Adrenal gland (tissue), 5 donors: ENCODE measurements around the gene CCDC33.

ENCODE experiments used
- CTCF ChIP-seq, 6 experiments: fragments of 450-650 bp in 4 of 6; fragments of 200-600 bp in 2 of 6; sonication (generic) in 1 of 6; IDR thresholded peaks; 1 replicate in 5 of 6; 2 replicates in 1 of 6; pipeline versions ENCODE4 v1.5.1 to v1.8.0; 2016 to 2021; ENCODE audit warnings: antibody characterized with exemption in 6 of 6, mild to moderate bottlenecking in 2 of 6, moderate library complexity in 1 of 6
- POLR2A ChIP-seq, 2 donors: fragments of 450-650 bp; IDR thresholded peaks; one replicate each; pipeline ENCODE4 v1.6.1; 2017; ENCODE audit warnings: antibody characterized with exemption in 2 of 2, mild to moderate bottlenecking in 2 of 2, moderate library complexity in 1 of 2
- donor health status: DM: no; HTN: no; CAD: no.

DNA sequence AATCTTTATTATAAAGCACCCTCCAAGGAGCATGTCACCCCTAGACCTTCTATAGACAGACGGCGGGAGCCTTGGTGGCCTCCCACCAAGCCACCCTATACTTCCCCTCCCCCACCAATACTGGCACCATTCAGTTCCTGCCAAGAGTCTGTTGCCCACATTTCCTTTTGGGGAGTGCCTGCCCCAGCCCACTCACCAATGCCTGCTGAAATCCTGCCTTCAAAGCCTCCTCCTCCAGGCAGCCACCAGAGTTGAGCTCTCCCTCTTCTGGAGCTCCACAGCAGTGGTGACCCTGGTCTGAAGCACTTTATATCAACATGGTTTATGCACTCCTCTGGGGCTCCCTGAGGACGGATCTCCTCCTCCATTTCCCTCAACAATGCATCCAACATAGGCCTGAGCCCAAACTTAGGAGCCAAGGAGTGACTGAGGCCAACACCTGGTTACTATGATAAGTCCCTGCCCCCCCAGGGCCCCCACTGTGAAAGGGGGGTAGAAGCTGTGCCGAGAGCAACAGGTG lies 8.8 kb downstream of the CCDC33 start:
- TF ChIP-seq CTCF (IDR thresholded peaks at IDR 0.05) = no peak
- no peak for TF ChIP-seq POLR2A (IDR thresholded peaks at IDR 0.05)
